ENCODE data around the gene EIF3K. TPM values are rescaled to one million over a fixed set of nuclear protein-coding genes. Genes with fewer than 3 reads are reported as not detected.

Gene EIF3K
- total RNA-seq, 6 donors from 2014 or later: 142 to 404 (median 242) TPM

DNA sequence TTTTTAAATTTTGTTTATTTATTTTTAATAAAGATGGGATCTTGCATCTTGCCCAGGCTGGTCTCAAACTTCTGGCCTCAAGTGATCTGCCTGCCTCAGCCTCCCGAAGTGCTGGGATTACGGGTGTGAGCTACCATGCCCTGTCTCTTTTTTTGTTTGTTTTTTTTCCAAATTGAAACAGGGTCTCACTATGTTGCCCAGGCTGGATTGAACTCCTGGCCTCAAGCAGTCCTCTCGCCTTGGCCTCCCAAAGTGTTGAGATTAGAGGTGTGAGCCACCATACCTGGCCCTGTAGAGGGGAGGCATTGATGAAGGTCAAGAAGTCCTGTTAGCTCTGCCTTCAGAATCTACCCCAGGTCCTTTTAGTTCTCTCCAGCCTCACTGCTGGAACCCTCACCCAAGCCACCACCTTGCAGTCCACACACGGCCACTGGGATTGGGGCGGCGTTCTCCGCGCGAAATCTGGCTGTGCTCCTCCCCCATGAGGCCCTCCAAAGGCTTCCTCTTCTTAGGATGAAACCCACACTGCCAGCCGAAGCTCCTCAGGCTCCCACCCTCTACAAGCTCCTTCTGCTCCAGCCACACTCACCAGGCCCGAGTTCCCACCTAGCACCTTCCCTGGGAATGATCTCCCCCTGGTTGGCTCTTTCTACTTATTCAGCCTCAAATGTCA is 63.3 kb downstream of the EIF3K start:
- Histone ChIP-seq H3K36me3 (peaks cover 0 to 5% (median 0%) of the 10 kb centered on the region in 4 donors), H3K9me3 (no peaks in the 10 kb centered on the region), H3K4me3 (no peak overlapping the region), H3K4me1 (peaks cover 96 to 100% (median 98%) of the 10 kb centered on the region in 4 donors), H3K27me3 (no peaks in the 10 kb centered on the region), H3K27ac (peak overlapping the region; percentile 92 to 96 (median 93))
- DNase-seq: peak in 1 of 2 donors; percentile 70
- 76 to 89% methylated on average over 10 to 11 of the region's 11 CpGs for WGBS, 2 donors
- no peak for ATAC-seq (ENCODE audit: low FRiP score in 2 of 2)
- no peak for TF ChIP-seq CTCF (IDR thresholded peaks at IDR 0.05)
- TF ChIP-seq POLR2A (IDR thresholded peaks at IDR 0.05): no peak
- TF ChIP-seq POLR2AphosphoS5 (IDR thresholded peaks at IDR 0.05): no peak

- ATAC-seq (ENCODE audit: low FRiP score in 2 of 2): no peak
These were observed 63.9 kb downstream of the EIF3K start for GRCh38 chr19:38682872-38683392.

GRCh38 chr19:38683393-38684077 is 64.5 kb downstream of the EIF3K start:
- Histone ChIP-seq H3K27ac (peak overlapping the region; percentile 92 to 96 (median 93)), H3K4me1 (peaks cover 96 to 100% (median 98%) of the 10 kb centered on the region in 4 donors), H3K4me3 (no peak overlapping the region), H3K27me3 (no peaks in the 10 kb centered on the region), H3K9me3 (no peaks in the 10 kb centered on the region), H3K36me3 (peaks cover 0 to 5% (median 0%) of the 10 kb centered on the region in 4 donors)
- peak in 1 of 2 donors; percentile 95 for DNase-seq
- peak; percentile 81 to 94 for ATAC-seq (ENCODE audit: low FRiP score in 2 of 2)
- TF ChIP-seq CTCF (IDR thresholded peaks at IDR 0.05): no peak
- peak; percentile 52 to 60 for TF ChIP-seq POLR2AphosphoS5 (IDR thresholded peaks at IDR 0.05)
- TF ChIP-seq POLR2A (IDR thresholded peaks at IDR 0.05): peak in 1 of 4 donors; percentile 45
- TF ChIP-seq EP300 (IDR thresholded peaks at IDR 0.05): peak in 2 of 4 donors; percentile 53 to 68
- WGBS, 2 donors: 34 to 40% methylated on average over 9 to 10 of the region's 10 CpGs

More at GRCh38 chr19:38682872-38683392, 63.9 kb downstream of the EIF3K start:
- no peak overlapping the region for H3K4me3 ChIP-seq
- DNase-seq: no peak
- H3K27me3 ChIP-seq: no peaks in the 10 kb centered on the region
- WGBS, 2 donors: 73 to 84% methylated on average over 6 to 7 of the region's 7 CpGs
- peaks cover 0 to 5% (median 0%) of the 10 kb centered on the region in 4 donors for H3K36me3 ChIP-seq
- no peaks in the 10 kb centered on the region for H3K9me3 ChIP-seq
- TF ChIP-seq CTCF (IDR thresholded peaks at IDR 0.05) (no peak), EP300 (IDR thresholded peaks at IDR 0.05) (no peak), POLR2A (IDR thresholded peaks at IDR 0.05) (no peak), POLR2AphosphoS5 (IDR thresholded peaks at IDR 0.05) (no peak)
- H3K27ac ChIP-seq: peak overlapping the region; percentile 92 to 96 (median 93)
- peaks cover 96 to 100% (median 97%) of the 10 kb centered on the region in 4 donors for H3K4me1 ChIP-seq

- ATAC-seq (ENCODE audit: low FRiP score in 2 of 2): peak; percentile 79 to 83
- peak in 1 of 2 donors; percentile 84 for DNase-seq
- H3K36me3 ChIP-seq: peaks cover 0 to under 1% (median 0%) of the 10 kb centered on the region in 4 donors
- no peaks in the 10 kb centered on the region for H3K27me3 ChIP-seq
- no peak for TF ChIP-seq EP300 (IDR thresholded peaks at IDR 0.05)
- TF ChIP-seq POLR2A (IDR thresholded peaks at IDR 0.05): peak in 1 of 4 donors; percentile 32
- H3K27ac ChIP-seq: peak overlapping the region; percentile 92 to 96 (median 93)
- peaks cover 96 to 100% (median 98%) of the 10 kb centered on the region in 4 donors for H3K4me1 ChIP-seq
- no peak overlapping the region for H3K4me3 ChIP-seq
- H3K9me3 ChIP-seq: no peaks in the 10 kb centered on the region
- WGBS, 2 donors: 20 to 24% methylated on average over 6 to 7 of the region's 7 CpGs
These were observed 65.3 kb downstream of the EIF3K start for GRCh38 chr19:38684078-38684861.

Measured in upper lobe of left lung (tissue), 6 donors.